ENCODE results near the gene VAV2. TPM values are rescaled to one million over a fixed set of nuclear protein-coding genes. Genes with fewer than 3 reads are reported as not detected.
"Not testable (repeated sequence)": the region's sequence is repeated elsewhere in the genome, so short reads cannot be mapped to it uniquely, and the experiment has no call there.

The VAV2 gene
- total RNA-seq, 2 experiments from 2014 or later = 5.1 to 5.5 TPM

DNA sequence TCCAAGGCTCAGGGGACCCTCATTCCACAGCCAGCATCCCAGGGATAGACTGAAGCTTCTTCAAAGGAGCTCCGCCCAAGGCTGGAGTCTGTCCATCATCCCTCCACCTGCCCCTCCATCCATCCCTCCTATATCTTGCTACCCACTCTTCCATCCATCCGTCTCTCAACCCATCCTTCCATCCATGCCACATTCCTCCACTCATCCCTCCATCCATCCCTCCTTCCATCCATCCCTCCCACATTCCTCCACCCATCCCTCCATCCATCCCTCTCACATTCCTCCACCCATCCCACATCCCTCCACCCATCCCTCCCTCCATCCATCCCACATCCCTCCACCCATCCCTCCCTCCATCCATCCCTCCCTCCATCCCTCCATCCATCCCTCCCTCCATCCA lies 5.5 kb upstream of the VAV2 start:
- H3K36me3 Mint-ChIP-seq = no peaks in the 10 kb centered on the region
- no peak overlapping the region for H3K27ac Mint-ChIP-seq
- no peak for DNase-seq
- H3K27me3 Mint-ChIP-seq = no peaks in the 10 kb centered on the region
- H3K4me1 Mint-ChIP-seq = peaks cover 2% of the 10 kb centered on the region
- CTCF ChIA-PET = no interaction called here
- no peaks in the 10 kb centered on the region for H3K9me3 Mint-ChIP-seq (ENCODE audit: low read depth)
- no peak for ATAC-seq
- H3K4me3 Mint-ChIP-seq = no peak overlapping the region

DNA sequence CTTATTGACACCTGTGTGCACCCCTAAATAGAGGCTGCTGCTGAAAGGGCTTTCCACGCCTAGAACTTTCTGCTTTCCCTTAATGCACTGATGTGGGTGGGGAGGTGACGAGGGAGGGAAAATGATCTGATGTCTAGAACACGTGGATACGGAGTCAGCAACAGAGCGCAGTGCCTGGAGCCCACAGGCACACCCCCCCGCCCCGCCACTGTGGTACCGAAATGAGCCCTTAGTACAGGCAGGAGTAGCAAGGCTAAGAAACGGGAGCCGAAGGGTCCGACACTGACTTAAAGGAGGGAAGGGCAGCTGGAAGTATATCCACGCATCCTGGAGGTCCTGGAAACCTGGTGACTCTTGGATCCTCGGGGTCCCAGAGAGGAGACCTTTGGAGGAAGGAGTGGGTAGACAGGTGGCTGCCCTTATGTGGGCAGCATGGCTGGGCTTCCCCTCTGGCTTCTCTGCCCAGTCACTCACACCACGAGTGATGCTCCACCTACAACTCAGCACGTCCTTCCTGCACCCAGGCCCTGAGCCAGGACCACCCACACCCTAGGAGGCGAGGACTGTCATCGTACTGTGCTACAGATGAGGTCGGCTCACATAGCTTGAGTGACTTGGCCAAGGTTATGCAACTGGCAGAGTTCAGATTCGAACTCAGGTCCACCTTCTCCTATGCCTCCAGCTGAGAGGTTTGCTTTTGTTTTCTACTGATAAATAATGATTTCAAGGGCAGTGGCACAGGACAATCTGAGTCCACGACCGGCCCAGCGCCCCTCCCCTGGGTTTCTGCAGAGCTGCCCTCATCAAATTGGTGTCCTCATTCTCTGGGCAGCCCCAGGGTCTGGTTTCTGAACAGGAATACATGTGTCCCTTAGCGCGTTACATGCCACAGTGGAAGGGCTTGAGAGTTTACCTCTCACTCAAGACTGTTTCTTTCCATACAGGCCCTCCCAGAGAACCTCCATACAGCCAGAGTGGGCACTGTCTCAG lies 4.7 kb upstream of the VAV2 start:
- no peaks in the 10 kb centered on the region for H3K27me3 Mint-ChIP-seq
- peaks cover 2% of the 10 kb centered on the region for H3K4me1 Mint-ChIP-seq
- DNase-seq = no peak
- H3K4me3 Mint-ChIP-seq = no peak overlapping the region
- CTCF ChIA-PET = interaction anchor here (4.3 kb wide), 1 partner anchor 215 kb away, joined by 109 read pairs; no protein-coding TSS in a partner anchor
- H3K9me3 Mint-ChIP-seq (ENCODE audit: low read depth) = no peaks in the 10 kb centered on the region
- ATAC-seq = no peak
- H3K27ac Mint-ChIP-seq = no peak overlapping the region
- no peaks in the 10 kb centered on the region for H3K36me3 Mint-ChIP-seq

- Mint-ChIP-seq H3K4me3 (no peak overlapping the region), H3K9me3 (ENCODE audit: low read depth) (no peaks in the 10 kb centered on the region), H3K27ac (no peak overlapping the region), H3K27me3 (peaks cover 9% of the 10 kb centered on the region), H3K4me1 (peaks cover 2% of the 10 kb centered on the region), H3K36me3 (no peaks in the 10 kb centered on the region)
- DNase-seq = no peak
- CTCF ChIA-PET = interaction anchor here (0.9 to 4.3 kb wide), 16 partner anchors 10 to 345 kb away, joined by 3 to 109 read pairs (median 7); partner anchors contain the start of gene BRD3OS
- no peak for ATAC-seq
These were observed 3.1 kb upstream of the VAV2 start for GRCh38 chr9:133995012-133995896.

DNA sequence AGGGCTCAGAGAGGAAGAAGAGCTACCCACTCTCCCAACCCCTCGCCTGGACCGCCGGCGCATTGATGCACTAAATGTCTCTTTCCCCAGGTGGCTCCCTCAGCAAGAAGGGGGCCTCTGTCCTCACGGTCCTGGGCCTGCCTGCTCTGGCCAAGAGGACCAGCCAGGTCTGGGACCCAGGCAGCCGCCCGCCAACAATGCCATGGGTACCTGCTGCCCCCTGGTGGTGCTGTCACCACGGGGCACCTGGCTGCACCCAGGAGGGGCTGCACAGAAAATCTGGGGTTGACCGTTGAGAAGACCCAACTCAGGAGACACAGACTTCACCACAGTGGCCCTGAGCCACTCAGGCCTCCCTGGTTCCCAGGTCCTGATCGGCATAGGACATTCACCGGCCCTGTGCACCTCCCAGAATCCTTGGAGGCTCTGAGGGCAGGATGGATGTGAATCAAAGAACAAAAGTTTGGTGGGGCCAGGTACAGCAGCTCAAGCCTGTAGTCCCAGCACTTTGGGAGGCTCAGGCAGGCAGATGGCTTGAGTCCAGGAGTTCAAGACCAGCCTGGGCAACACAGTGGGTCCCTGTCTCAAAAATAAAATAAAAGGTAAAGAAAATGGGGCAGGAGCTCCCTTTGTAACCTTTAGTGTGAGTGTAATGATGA lies 2.4 kb upstream of the VAV2 start:
- CTCF ChIA-PET = interaction anchor here (0.6 to 4.3 kb wide), 31 partner anchors 8 to 462 kb away, joined by 3 to 109 read pairs (median 4); partner anchors contain the start of gene BRD3OS
- no peak overlapping the region for H3K27ac Mint-ChIP-seq
- peak; percentile 52 for ATAC-seq

GRCh38 chr9:133993635-133994253 lies 1.6 kb upstream of the VAV2 start:
- CTCF ChIA-PET = interaction anchor here (0.6 to 4.3 kb wide), 33 partner anchors 9 to 461 kb away, joined by 3 to 109 read pairs (median 4); partner anchors contain the start of gene BRD3OS
- DNase-seq (no peak), ATAC-seq (no peak)
- no peak overlapping the region for H3K27ac Mint-ChIP-seq
- H3K4me1 Mint-ChIP-seq = peaks cover 2% of the 10 kb centered on the region
- peaks cover 15% of the 10 kb centered on the region for H3K27me3 Mint-ChIP-seq
- peak overlapping the region; percentile 40 for H3K4me3 Mint-ChIP-seq
- no peaks in the 10 kb centered on the region for H3K36me3 Mint-ChIP-seq
- no peaks in the 10 kb centered on the region for H3K9me3 Mint-ChIP-seq (ENCODE audit: low read depth)

More for the DNA sequence above, 2.4 kb upstream of the VAV2 start:
- peak; percentile 79 for DNase-seq
- Mint-ChIP-seq H3K36me3 (no peaks in the 10 kb centered on the region), H3K4me3 (no peak overlapping the region), H3K4me1 (peaks cover 2% of the 10 kb centered on the region), H3K27me3 (peaks cover 15% of the 10 kb centered on the region), H3K9me3 (ENCODE audit: low read depth) (no peaks in the 10 kb centered on the region)

GRCh38 chr9:133992780-133993634 lies 883 bp upstream of the VAV2 start:
- H3K27ac Mint-ChIP-seq = no peak overlapping the region
- H3K9me3 Mint-ChIP-seq (ENCODE audit: low read depth) = no peaks in the 10 kb centered on the region
- DNase-seq (peak; percentile 77), ATAC-seq (peak; percentile 81)
- H3K36me3 Mint-ChIP-seq = no peaks in the 10 kb centered on the region
- H3K4me3 Mint-ChIP-seq = peak overlapping the region; percentile 45
- peaks cover 2% of the 10 kb centered on the region for H3K4me1 Mint-ChIP-seq
- CTCF ChIA-PET = interaction anchor here (0.7 to 4.3 kb wide), 23 partner anchors 10 to 461 kb away, joined by 3 to 109 read pairs (median 4); partner anchors contain the start of gene BRD3OS
- H3K27me3 Mint-ChIP-seq = peaks cover 15% of the 10 kb centered on the region

- no peaks in the 10 kb centered on the region for H3K9me3 Mint-ChIP-seq (ENCODE audit: low read depth)
- H3K4me1 Mint-ChIP-seq = peaks cover 2% of the 10 kb centered on the region
- H3K4me3 Mint-ChIP-seq = no peak overlapping the region
These were observed 756 bp downstream of the VAV2 start for GRCh38 chr9:133991214-133991921.

DNA sequence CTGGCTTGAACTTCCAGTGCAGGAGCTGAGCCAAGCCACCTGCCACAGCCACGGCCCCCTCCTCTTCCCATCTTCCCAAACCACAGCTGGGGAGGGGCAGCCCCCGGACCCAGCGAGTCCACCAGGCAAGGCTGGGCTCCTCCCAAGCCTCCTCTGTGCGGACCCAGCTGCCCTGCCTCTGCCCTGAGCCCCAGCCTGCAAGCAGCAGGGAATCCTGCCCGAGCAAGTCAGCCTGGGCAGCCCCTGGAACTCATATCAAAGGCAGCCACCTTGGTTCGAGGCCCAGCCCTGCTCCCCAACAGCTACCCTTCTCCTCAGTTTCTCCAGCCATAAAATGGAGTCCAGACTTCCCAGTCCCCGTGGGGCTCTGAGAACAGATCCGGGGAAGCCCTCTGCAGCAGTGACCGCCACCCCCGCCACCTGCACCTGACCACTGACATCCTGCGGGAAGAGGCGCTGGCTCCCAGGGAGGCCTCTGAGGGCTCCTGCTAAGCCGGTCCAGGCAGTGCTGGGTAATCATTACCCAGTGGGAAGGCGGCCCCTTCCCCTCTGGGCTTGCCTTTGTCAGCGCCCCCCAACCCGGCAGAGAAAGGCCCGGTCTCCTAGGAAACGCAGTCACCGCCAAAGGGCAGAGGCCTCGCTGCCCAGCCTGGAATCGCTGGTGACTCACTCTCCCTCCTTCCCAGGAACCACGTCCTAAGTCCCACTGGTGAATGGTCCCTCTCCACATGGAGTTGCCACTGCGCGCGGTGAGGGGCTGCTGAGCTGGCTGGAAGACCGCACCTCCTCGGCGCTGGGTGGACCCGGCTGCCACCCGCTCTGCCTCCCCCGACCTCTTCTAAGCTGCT lies 1.5 kb downstream of the VAV2 start:
- DNase-seq = no peak
- H3K4me3 Mint-ChIP-seq = no peak overlapping the region
- peaks cover 15% of the 10 kb centered on the region for H3K27me3 Mint-ChIP-seq
- peaks cover 2% of the 10 kb centered on the region for H3K4me1 Mint-ChIP-seq
- CTCF ChIA-PET = interaction anchor here (1.3 kb wide), 1 partner anchor 197 kb away, joined by 3 read pairs; no protein-coding TSS in a partner anchor
- no peaks in the 10 kb centered on the region for H3K36me3 Mint-ChIP-seq
- H3K9me3 Mint-ChIP-seq (ENCODE audit: low read depth) = no peaks in the 10 kb centered on the region
- H3K27ac Mint-ChIP-seq = no peak overlapping the region
- no peak for ATAC-seq

More at GRCh38 chr9:133991214-133991921, 756 bp downstream of the VAV2 start:
- no peaks in the 10 kb centered on the region for H3K36me3 Mint-ChIP-seq
- CTCF ChIA-PET = interaction anchor here (1.3 kb wide), 1 partner anchor 198 kb away, joined by 3 read pairs; no protein-coding TSS in a partner anchor
- DNase-seq = no peak
- H3K27ac Mint-ChIP-seq = no peak overlapping the region
- H3K27me3 Mint-ChIP-seq = peaks cover 15% of the 10 kb centered on the region
- ATAC-seq = no peak

GRCh38 chr9:133989625-133990365 lies 2.3 kb downstream of the VAV2 start:
- DNase-seq (no peak), ATAC-seq (no peak)
- CTCF ChIA-PET = interaction anchor here (0.8 to 1.3 kb wide), 2 partner anchors 196 to 207 kb away, joined by 3 read pairs; no protein-coding TSS in a partner anchor
- H3K4me3 Mint-ChIP-seq = no peak overlapping the region
- H3K36me3 Mint-ChIP-seq = no peaks in the 10 kb centered on the region
- peaks cover 15% of the 10 kb centered on the region for H3K27me3 Mint-ChIP-seq
- H3K27ac Mint-ChIP-seq = no peak overlapping the region
- no peaks in the 10 kb centered on the region for H3K9me3 Mint-ChIP-seq (ENCODE audit: low read depth)
- H3K4me1 Mint-ChIP-seq = peaks cover 2% of the 10 kb centered on the region

- not testable (repeated sequence) for H3K36me3 Mint-ChIP-seq; ATAC-seq; H3K27ac Mint-ChIP-seq; DNase-seq; H3K4me1 Mint-ChIP-seq; H3K9me3 Mint-ChIP-seq (ENCODE audit: low read depth); H3K4me3 Mint-ChIP-seq
- peaks cover 15% of the 10 kb centered on the region for H3K27me3 Mint-ChIP-seq
- CTCF ChIA-PET = interaction anchor here (0.8 kb wide), 1 partner anchor 206 kb away, joined by 3 read pairs; no protein-coding TSS in a partner anchor
These were observed 3.4 kb downstream of the VAV2 start for GRCh38 chr9:133988771-133989170.

Measured in activated CD8-positive, alpha-beta memory T cell treated with anti-CD3 and anti-CD28 coated beads, Interleukin-2, amount 10 ng/mL, durations not matched to agents 7 days and 5 days (primary cell).